Kidney (tissue), 14 donors: ENCODE data around the gene ABHD16B. TPM values are rescaled to one million over a fixed set of nuclear protein-coding genes. Genes with fewer than 3 reads are reported as not detected.
"Not testable (repeated sequence)": the region's sequence is repeated elsewhere in the genome, so short reads cannot be mapped to it uniquely, and the experiment has no call there.

Experiments
- DNase-seq, 5 donors: peaks; one replicate each; pipeline ENCODE4 v3.0.0-alpha.2; 2013 to 2020
- FAIRE-seq: peaks from 2 replicates; lab custom pipeline; 2012; peaks lifted over from hg19 to GRCh38; lab: Jason Lieb, UNC
- H3K27ac ChIP-seq, 2 donors: one replicate each; pipeline ENCODE4 v1.7.0; 2013; ENCODE audit warnings: low read depth in 2 of 2, low read length in 2 of 2, inconsistent platforms in 1 of 2
- H3K27me3 ChIP-seq: one replicate; pipeline ENCODE4 v1.7.1; 2013; ENCODE audit warnings: low read length, inconsistent platforms; ENCODE audit not compliant: control insufficient read depth, insufficient read depth
- H3K36me3 ChIP-seq, 3 donors: one replicate each; pipeline versions ENCODE4 v1.7.0 to v1.7.1; 2013; ENCODE audit warnings: low read length in 3 of 3, control low read depth in 1 of 3, inconsistent platforms in 1 of 3; ENCODE audit not compliant: insufficient read depth in 3 of 3, control insufficient read depth in 2 of 3
- H3K4me1 ChIP-seq, 3 donors: one replicate each; pipeline versions ENCODE4 v1.7.0 to v1.7.1; 2013; ENCODE audit warnings: low read length in 3 of 3, inconsistent platforms in 1 of 3, low read depth in 1 of 3; ENCODE audit not compliant: control insufficient read depth in 2 of 3, insufficient read depth in 2 of 3
- H3K4me3 ChIP-seq, 3 donors: one replicate each; pipeline versions ENCODE4 v1.7.0 to v1.8.1; 2013; ENCODE audit warnings: low read length in 3 of 3, control low read depth in 1 of 3, inconsistent platforms in 1 of 3
- H3K9ac ChIP-seq, 3 donors: one replicate each; pipeline versions ENCODE4 v1.7.0 to v1.7.1; 2013; ENCODE audit warnings: low read length in 3 of 3, control low read depth in 1 of 3, inconsistent platforms in 1 of 3
- H3K9me3 ChIP-seq, 3 donors: one replicate each; pipeline versions ENCODE4 v1.7.0 to v1.7.1; 2013; ENCODE audit warnings: low read length in 3 of 3, control low read depth in 1 of 3, inconsistent platforms in 1 of 3; ENCODE audit not compliant: control insufficient read depth in 2 of 3, insufficient read depth in 1 of 3
- intact Hi-C: fragments of 100-400 bp; cut with DNase I; formaldehyde crosslinking; loops from one replicate; pipeline ENCODE4 v1.11.1; 2022
- polyA plus RNA-seq: library from polyadenylated mRNA; stranded (reverse); fragments of 350-450 nt; fragmentation: Illumina TruSeq; extraction: RNeasy Lipid Tissue Mini Kit (QIAGEN cat#74804); gene quantifications from one replicate; pipeline ENCODE4 v1.2.3, GENCODE V29; 2014; ENCODE audit warnings: low read depth, low replicate concordance; ENCODE audit not compliant: insufficient read depth
- total RNA-seq: library from RNA; stranded (reverse); fragmentation: NEBNext Ultra II Directional; extraction: Animal tissue kit (Norgen Biotek cat#: 25700); gene quantifications from one replicate; pipeline ENCODE4 v1.2.1, GENCODE V29; 2021
- TF ChIP-seq, protein P1 (sequence below): IDR thresholded peaks from 3 replicates; pipeline ENCODE4 v1.5.1; 2012; ENCODE audit warnings: mild to moderate bottlenecking, moderate library complexity, borderline replicate concordance; ENCODE audit not compliant: insufficient read depth; ENCODE audit errors: extremely low read depth
- donor health status: control.
- donor health status: control.
- donor health status: control.
- donor health status: control.
- donor health status: control.
- donor health status: DM: yes; HTN: yes; CAD: no.
- donor health status: Normal renal cell carcinoma (clear cell type).

The ABHD16B gene
- total and polyA plus RNA-seq, 2 donors from 2014 or later, result not detected

DNA sequence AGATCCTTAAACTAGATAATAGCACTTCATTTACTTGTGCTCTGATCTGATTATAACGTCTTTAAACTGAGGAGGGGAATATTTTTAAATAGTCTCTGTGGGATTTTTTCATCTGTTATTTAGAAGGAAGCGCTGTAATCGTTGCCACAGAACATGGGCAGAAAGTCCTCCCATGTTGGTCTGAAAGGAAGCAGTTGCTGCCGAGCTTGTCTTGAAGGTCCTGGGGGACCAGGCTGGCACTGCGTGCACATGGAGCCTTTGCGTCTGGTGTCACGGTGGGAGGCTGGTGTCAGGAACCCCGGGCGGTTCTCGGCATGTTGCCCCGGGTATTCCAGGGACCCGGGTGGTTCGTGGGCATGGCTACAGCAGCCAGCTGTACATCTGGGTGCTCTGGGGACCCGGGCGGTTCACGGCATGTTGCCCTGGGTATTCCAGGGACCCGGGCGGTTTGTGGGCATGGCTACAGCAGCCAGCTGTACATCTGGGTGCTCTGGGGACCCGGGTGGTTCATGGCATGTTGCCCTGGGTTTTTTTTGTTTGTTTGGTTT, 15.3 kb downstream of the ABHD16B start:
- Histone ChIP-seq H3K36me3 (peaks cover 5 to 38% (median 27%) of the 10 kb centered on the region in 3 donors), H3K4me3 (no peak overlapping the region), H3K9me3 (no peaks in the 10 kb centered on the region), H3K9ac (no peak overlapping the region), H3K4me1 (no peaks in the 10 kb centered on the region), H3K27ac (no peak overlapping the region), H3K27me3 (no peaks in the 10 kb centered on the region)
- DNase-seq (no peak), FAIRE-seq (no peak)
- TF ChIP-seq, protein P1, sequence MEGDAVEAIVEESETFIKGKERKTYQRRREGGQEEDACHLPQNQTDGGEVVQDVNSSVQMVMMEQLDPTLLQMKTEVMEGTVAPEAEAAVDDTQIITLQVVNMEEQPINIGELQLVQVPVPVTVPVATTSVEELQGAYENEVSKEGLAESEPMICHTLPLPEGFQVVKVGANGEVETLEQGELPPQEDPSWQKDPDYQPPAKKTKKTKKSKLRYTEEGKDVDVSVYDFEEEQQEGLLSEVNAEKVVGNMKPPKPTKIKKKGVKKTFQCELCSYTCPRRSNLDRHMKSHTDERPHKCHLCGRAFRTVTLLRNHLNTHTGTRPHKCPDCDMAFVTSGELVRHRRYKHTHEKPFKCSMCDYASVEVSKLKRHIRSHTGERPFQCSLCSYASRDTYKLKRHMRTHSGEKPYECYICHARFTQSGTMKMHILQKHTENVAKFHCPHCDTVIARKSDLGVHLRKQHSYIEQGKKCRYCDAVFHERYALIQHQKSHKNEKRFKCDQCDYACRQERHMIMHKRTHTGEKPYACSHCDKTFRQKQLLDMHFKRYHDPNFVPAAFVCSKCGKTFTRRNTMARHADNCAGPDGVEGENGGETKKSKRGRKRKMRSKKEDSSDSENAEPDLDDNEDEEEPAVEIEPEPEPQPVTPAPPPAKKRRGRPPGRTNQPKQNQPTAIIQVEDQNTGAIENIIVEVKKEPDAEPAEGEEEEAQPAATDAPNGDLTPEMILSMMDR, result no peak
- intact Hi-C loops, result no loop called here

DNA sequence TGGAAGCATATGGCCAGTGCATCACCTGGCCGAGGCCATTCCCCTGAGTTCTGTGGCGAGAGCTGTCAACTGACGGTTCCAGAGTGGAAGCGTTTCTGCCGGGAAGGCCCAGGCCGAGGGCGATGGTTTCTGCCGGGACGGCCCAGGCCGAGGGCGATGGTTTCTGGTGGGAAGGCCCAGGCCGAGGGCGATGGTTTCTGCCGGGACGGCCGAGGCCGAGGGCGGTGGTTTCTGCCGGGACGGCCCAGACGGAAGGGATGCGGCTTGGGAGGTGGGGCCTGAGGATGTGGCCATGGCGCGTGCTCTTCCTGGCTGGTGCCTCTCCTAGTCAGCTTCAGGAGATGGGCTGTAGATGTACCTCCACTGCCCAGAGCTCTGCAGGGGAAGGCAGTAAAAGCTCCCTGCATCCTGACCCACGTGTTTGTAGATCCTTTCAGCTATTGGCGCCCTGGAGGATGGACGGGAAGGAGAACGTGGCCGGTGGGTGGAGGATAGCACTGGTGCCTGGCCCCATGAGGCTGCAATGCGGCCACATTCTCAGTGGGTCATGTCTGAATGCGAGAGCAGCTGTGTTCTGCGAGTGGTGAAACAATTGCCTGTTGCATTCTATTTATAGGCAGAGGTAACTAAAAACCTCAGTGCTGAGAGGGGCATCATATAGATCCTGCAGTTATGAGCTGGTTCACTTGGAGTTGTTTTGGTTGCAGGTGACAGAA, 16.6 kb downstream of the ABHD16B start:
- TF ChIP-seq, protein P1, result no peak
- H3K4me3 ChIP-seq, result no peak overlapping the region
- peaks cover 8 to 42% (median 28%) of the 10 kb centered on the region in 3 donors for H3K36me3 ChIP-seq
- no peaks in the 10 kb centered on the region for H3K4me1 ChIP-seq
- no peak for FAIRE-seq
- no peak overlapping the region for H3K9ac ChIP-seq
- no peak for DNase-seq
- intact Hi-C loops, result no loop called here
- H3K27ac ChIP-seq, result no peak overlapping the region
- H3K27me3 ChIP-seq, result no peaks in the 10 kb centered on the region
- no peaks in the 10 kb centered on the region for H3K9me3 ChIP-seq

- DNase-seq (no peak), FAIRE-seq (no peak)
- Histone ChIP-seq H3K9me3 (no peaks in the 10 kb centered on the region), H3K9ac (no peak overlapping the region), H3K4me1 (no peaks in the 10 kb centered on the region), H3K27ac (no peak overlapping the region), H3K4me3 (no peak overlapping the region), H3K36me3 (peaks cover 7 to 40% (median 26%) of the 10 kb centered on the region in 3 donors), H3K27me3 (no peaks in the 10 kb centered on the region)
- TF ChIP-seq, protein P1, result no peak
- intact Hi-C loops, result no loop called here
Observed at GRCh38 chr20:63878899-63879663, 17.8 kb downstream of the ABHD16B start.

DNA sequence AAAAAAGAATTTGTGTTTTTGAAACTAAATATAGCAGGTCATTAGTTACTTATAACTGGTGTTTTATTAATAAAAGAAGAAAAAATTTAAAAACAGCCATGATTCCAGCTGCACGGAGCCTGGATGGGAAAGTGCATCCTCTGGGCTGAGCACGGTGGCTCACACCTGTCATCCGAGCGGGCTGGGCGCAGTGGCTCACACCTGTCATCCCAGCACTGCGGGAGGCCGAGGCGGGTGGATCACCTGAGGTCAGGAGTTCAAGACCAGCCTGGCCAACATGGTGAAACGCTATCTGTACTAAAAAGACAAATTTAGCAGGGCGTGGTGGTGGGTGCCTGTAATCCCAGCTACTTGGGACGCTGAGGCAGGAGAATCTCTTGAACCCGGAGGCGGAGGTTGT, 19.6 kb downstream of the ABHD16B start:
- FAIRE-seq, H3K9me3 ChIP-seq, H3K4me1 ChIP-seq, DNase-seq, H3K27ac ChIP-seq, H3K27me3 ChIP-seq, H3K9ac ChIP-seq, H3K4me3 ChIP-seq, intact Hi-C loops: not testable (repeated sequence)
- peaks cover 4 to 30% (median 19%) of the 10 kb centered on the region in 3 donors for H3K36me3 ChIP-seq
